ENCODE results near the gene INPP5E. TPM values are rescaled to one million over a fixed set of nuclear protein-coding genes. Genes with fewer than 3 reads are reported as not detected.

INPP5E gene
- total RNA-seq, 4 donors from 2014 or later = 10.2 to 21.3 (median 13.4) TPM

GRCh38 chr9:136395345-136396218, 44.1 kb downstream of the INPP5E start:
- no peak for DNase-seq
- Histone ChIP-seq H3K36me3 (peaks cover 16 to 50% of the 10 kb centered on the region in 2 donors), H3K27me3 (no peaks in the 10 kb centered on the region), H3K9me3 (no peaks in the 10 kb centered on the region), H3K4me1 (peaks cover 14 to 15% of the 10 kb centered on the region in 2 donors), H3K27ac (no peak overlapping the region), H3K4me3 (replicated peaks in 1 of 3) (no peak overlapping the region)
- WGBS, 2 donors = 92 to 96% methylated on average over 16 to 26 of the region's 26 CpGs
- TF ChIP-seq POLR2A (IDR thresholded peaks at IDR 0.05) (no peak), CTCF (IDR thresholded peaks at IDR 0.05) (no peak)
- intact Hi-C loops (cut with DNase I) = no loop called here

- no peaks in the 10 kb centered on the region for H3K27me3 ChIP-seq
- 93 to 94% methylated on average over 12 of the region's 13 CpGs for WGBS, 2 donors
- intact Hi-C loops (cut with DNase I) = no loop called here
- H3K9me3 ChIP-seq = no peaks in the 10 kb centered on the region
- H3K36me3 ChIP-seq = peaks cover 16 to 50% of the 10 kb centered on the region in 2 donors
- no peak overlapping the region for H3K4me3 ChIP-seq (replicated peaks in 1 of 3)
- peaks cover 10 to 12% of the 10 kb centered on the region in 2 donors for H3K4me1 ChIP-seq
- no peak for TF ChIP-seq CTCF (IDR thresholded peaks at IDR 0.05)
- no peak for TF ChIP-seq POLR2A (IDR thresholded peaks at IDR 0.05)
- DNase-seq = no peak
- no peak overlapping the region for H3K27ac ChIP-seq
These were observed 44.7 kb downstream of the INPP5E start for GRCh38 chr9:136395020-136395340.

GRCh38 chr9:136394312-136395019, 45.2 kb downstream of the INPP5E start:
- no peaks in the 10 kb centered on the region for H3K27me3 ChIP-seq
- no peak for DNase-seq
- H3K9me3 ChIP-seq = no peaks in the 10 kb centered on the region
- intact Hi-C loops (cut with DNase I) = no loop called here
- WGBS, 2 donors = 88 to 99% methylated on average over 10 to 20 of the region's 21 CpGs
- no peak overlapping the region for H3K27ac ChIP-seq
- TF ChIP-seq POLR2A (IDR thresholded peaks at IDR 0.05) (no peak), CTCF (IDR thresholded peaks at IDR 0.05) (no peak)
- H3K4me1 ChIP-seq = peaks cover 10 to 11% of the 10 kb centered on the region in 2 donors
- H3K36me3 ChIP-seq = peaks cover 16 to 52% of the 10 kb centered on the region in 2 donors
- no peak overlapping the region for H3K4me3 ChIP-seq (replicated peaks in 1 of 3)

- H3K9me3 ChIP-seq = no peaks in the 10 kb centered on the region
- peaks cover under 1 to 2% of the 10 kb centered on the region in 2 donors for H3K4me1 ChIP-seq
- H3K27me3 ChIP-seq = no peaks in the 10 kb centered on the region
- H3K4me3 ChIP-seq (replicated peaks in 1 of 3) = no peak overlapping the region
- peaks cover 18 to 62% of the 10 kb centered on the region in 2 donors for H3K36me3 ChIP-seq
- no peak for DNase-seq
- intact Hi-C loops (cut with DNase I) = no loop called here
- no peak overlapping the region for H3K27ac ChIP-seq
- 89 to 91% methylated on average over 16 to 17 of the region's 17 CpGs for WGBS, 2 donors
- no peak for TF ChIP-seq CTCF (IDR thresholded peaks at IDR 0.05)
- no peak for TF ChIP-seq POLR2A (IDR thresholded peaks at IDR 0.05)
These were observed 46.1 kb downstream of the INPP5E start for GRCh38 chr9:136393531-136393930.
